Globus pallidus (tissue), 1 donor: ENCODE data around the gene RNASE1.
"Not testable (repeated sequence)": the region's sequence is repeated elsewhere in the genome, so short reads cannot be mapped to it uniquely, and the experiment has no call there.

Experiments
- DNase-seq: peaks from one replicate; pipeline ENCODE4 v3.0.0-alpha.2; 2015; ENCODE audit warnings: low spot score

RNASE1 gene

DNA sequence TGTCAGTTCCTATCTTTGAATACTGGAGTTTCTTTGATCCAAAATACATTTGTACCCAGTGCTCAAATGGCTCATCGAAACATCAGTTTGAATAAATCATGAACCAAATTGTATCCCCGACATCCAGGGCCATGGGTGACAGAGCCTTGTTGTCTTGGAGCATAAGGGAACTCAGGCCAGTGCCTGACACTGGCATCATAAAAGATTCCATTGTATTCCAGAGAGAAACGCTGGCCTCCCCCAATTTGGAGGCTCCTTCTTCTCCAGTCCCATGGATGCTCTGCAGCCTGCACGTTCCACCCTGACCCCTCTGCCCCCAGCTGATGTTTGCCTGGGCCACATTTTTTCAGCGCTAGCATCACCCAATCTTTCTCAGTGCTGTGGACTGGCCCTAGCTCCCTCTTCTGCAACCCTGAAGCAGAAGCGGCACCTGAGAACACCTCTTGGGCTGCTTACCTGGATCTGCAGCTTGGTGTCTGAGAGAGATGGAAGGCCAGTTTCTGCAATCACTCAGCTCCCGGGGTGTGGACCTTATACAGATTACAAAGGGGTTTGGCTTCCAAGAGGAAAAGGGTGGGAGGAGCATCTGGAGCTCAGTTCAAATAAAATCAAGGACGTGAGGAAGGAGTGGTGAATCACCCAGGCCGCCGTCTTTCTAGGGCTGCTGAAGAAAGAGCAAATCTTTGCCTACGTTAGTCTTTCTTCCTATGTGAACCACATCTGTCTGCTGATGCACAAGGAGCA lies at the start of gene RNASE1:
RNASE1 (minus strand) TSS at position 504 of the 744 bp plus-strand sequence. CDS start 776 bp downstream, outside the sequence.
- DNase-seq = peak; percentile 95

DNA sequence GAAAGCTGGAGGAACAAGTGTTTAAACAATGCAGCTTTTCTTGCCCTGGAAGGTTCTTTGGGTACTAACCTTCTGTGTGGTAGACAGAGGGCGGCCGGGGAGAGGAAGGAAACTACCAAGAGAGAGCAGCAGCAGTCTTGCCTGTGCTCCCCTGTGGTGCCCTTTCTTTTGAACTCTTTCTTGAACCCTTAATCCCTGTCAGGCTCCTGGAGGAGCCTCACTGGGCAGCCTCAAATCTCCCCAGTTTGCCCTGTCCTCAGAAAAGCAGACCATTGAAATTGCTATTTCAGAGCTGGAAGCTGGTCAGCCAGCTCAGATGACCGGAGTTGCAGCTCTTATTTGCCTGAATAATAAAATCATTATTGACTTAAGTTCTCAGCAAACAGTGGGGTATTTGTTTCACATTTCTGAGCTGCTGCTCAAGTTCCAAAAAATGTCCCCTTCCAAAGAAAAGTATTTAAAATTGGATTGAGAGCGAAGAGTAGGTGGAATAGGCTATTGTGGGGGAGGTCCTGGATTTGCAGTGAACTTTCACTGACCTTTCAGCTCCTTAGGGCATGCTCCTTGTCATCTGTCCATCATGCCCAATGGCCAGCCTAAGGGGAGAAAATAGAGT lies 46.4 kb upstream of the RNASE1 start:
- DNase-seq = peak; percentile 74

DNA sequence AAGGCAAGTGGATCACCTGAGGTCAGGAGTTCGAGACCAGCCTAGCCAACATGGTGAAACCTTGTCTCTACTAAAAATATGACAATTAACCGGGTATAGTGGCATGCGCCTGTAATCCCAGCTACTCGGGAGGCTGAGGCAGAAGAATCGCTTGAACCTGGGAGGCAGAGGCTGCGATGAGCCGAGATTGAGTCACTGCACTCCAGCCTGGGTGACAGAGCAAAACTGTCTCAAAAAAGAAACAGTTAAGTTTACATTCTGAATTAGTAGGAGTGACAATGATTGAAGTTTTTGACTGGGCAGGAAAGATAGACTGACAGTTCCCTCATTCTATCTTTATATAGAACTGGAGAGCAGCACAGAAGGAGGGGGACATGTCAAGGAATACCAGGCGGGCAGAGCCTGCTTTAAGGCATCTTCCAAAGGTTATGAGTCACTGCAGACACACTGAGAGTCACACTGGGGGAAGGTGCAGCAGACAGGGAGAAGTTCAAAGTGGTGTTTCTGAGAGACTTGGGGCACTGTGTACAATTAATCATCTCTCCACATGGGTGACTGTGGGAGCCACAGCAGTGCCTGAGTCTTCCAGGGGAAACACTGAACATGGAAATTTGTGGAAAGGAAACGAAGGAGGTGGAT lies 45.8 kb upstream of the RNASE1 start:
- DNase-seq = no peak

DNA sequence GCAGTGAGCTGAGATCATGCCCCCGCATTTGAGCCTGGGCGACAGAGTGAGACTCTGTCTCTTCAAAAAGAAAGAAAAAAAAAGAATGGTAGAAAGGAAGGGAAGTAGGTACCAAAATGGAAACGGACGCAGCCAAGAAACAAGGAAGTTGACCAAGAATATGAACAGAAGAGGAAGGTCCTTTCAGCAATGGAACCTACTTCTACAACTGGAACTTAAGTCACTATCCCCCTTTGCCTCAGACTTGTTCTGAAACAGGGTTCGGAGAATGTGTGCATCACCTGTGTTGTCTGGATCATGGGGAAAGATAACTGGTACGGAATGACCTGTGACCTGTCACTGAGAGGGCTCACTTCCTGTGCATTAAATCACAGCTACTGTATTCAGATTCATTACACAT lies 43.9 kb upstream of the RNASE1 start:
- DNase-seq = peak; percentile 47

GRCh38 chr14:20841096-20841495 lies 38.5 kb upstream of the RNASE1 start:
- DNase-seq = no peak

DNA sequence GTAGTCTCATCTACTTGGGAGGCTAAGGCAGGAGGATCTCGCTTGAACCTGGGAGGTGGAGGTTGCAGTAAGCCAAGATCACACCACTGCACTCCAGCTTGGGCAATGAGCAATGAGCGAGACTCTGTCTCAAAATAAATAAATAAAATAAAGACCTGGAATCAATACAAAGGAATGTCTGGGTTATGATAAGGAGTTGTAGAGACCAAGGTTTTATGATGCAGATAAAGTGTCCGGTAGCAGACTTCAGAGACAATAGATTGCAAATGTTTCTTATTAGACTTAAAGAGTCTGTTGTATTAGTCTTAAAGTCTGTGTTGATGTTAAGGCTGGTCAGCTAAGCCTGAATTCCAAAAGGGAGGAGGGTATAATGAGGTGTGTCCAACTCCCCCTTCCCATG lies 35.2 kb upstream of the RNASE1 start:
- DNase-seq = no peak

DNA sequence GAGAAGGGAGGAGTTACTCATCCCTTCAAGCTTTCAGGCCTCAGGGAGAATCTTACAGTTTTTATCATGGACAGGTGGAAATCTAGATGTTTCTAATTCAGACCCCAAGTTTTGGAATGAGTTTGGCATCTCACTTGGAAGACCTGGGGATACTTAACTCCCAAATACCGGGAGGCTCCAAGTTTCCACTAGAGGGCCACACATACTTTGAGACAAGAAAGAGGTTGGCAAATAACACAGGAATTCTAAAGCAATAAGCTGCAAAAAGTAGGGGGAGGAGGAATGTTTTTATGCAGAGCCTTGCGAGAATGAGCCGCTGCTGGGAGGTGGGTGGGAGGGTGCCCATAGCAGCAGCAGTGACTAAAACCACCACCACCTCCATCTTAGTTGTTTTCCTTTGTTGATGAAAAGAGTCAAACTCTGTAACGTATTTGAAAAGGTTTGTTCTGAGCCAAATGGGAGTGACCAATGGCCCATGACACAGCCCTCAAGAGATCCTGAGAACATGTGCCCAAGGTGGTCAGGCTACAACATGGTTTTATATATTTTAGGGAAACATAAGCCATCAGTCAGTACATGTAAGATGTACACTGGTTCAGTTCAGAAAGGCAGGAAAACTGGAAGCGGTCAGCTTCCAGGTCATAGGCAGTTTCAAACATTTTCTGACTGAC lies 34.2 kb upstream of the RNASE1 start:
- DNase-seq = peak; percentile 63

DNA sequence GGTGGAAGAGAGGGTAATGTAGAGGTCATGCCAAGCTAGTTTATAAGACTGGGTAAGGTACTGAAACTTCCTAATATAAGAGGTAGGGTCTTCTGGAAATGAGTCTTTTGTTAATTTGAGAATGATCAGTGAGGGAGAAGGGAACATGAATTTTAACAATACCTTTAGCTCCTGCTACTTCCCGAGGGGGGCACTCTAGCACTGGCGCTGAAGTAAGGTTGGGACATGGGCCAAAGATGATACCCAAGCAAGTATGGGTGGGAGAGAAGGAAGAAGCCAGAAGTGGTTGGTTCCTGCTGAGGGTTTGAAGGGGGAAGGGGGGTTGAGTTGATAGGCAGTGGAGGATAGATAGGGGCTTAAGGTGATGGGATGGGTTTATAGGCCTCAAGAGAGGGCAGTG lies 32.3 kb upstream of the RNASE1 start:
- no peak for DNase-seq

DNA sequence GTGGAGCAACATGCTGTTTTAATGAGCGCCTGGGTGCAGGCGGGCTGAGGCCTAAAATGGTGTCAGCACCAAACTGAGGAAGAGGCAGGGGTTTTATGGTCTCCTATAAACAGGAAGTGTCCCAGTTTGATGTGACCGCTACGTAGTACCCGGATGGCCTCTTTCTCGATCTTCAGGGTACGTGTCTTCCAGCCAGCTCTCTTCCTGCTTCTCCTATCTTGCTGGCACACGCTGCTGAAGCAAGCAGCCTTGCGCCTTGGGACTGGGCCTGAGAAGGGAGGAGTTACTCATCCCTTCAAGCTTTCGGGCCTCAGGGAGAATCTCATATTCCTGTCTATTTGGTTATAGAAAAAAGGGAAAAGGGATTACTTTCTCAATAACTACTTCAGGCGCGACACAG lies 28.2 kb upstream of the RNASE1 start:
- no peak for DNase-seq

- DNase-seq = not testable (repeated sequence)
Observed at GRCh38 chr14:20828024-20828694, 25.5 kb upstream of the RNASE1 start.

DNA sequence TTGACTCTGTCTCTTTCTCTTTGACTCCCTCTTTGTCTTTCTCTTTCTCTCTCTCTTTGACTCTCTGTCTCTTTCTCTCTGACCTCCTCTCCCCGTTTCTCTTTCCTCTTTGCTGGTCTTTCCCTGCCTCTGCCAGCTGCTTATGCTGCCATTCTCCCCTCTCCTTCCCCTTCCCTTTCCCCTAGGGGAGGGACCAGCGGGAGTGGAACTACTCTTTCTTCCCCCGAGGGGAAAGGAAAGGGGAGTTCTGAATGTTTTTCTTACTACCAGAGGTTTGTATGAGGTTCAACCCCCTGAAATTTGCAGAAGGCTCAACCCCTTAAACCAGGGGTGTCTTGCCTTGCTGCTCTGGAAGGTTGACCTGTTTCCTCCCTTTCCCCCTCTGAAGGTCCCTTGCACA lies 24.7 kb upstream of the RNASE1 start:
- no peak for DNase-seq

- DNase-seq = not testable (repeated sequence)
Observed at GRCh38 chr14:20826666-20827065, 24.0 kb upstream of the RNASE1 start.

- no peak for DNase-seq
Observed at GRCh38 chr14:20823859-20824258, 21.2 kb upstream of the RNASE1 start.

- peak; percentile 56 for DNase-seq
Observed at GRCh38 chr14:20821521-20822108, 19.0 kb upstream of the RNASE1 start.

DNA sequence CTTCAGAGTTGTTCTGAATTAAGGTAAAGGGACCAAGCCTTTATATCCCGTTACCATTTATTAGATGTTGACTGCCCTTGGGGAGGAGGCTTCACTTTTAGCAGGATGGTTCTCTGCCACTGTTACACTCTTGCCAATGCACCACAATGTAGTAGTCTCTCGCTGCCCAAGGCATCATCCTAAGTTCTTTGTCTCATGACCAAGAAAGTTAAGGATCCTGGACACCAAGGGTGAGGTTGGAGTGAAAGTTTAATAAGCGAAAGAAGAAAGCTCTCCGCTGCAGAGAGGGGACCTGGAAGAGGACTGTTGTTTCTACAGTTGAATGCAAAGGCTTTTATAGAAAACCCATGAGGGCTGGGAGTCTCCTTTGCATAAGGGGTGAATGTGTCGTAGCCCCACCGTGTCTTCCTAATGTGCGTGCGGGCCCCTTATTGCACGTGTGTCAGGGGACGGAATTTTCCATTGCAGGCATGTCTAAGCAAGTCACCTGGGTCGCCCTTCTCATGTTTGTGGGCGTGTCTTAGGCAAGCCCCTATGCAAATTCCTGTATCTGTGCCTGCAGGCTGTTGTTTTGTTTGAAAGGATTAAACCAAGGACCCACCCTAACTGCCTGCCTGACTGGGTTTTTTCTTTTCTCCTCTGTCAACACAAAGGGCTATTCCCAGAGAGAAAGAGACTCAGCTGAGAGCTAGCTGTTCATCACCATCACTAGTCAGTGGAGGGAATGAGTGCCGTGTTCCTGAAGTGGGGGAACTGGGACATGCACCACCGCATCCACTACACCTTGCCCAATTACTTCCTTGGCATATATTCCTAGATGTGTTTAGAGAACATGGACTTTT lies 17.6 kb upstream of the RNASE1 start:
- no peak for DNase-seq

GRCh38 chr14:20818861-20819260 lies 16.2 kb upstream of the RNASE1 start:
- DNase-seq = no peak

DNA sequence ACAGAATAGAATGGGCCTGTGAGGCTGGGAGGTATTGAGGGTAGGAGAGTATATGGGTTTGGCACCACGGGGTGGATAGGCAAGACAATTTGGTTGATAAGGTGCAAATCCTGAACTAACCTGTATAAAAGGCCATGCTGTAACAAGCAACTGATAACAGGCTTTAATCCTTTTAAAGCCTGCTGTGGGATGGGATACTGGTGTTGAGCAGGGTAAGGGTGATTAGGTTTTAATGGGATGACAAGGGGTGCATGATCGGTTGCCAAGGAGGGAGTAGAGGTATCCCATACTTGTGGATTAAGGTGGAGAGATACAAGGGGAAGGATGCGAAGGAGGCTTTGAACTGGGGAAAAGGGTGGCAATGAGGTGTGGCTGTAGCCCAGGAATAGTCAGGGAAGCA lies 13.3 kb upstream of the RNASE1 start:
- not testable (repeated sequence) for DNase-seq

- no peak for DNase-seq
Observed at GRCh38 chr14:20811986-20812975, 9.6 kb upstream of the RNASE1 start.

GRCh38 chr14:20809917-20810316 lies 7.3 kb upstream of the RNASE1 start:
- DNase-seq = no peak

DNA sequence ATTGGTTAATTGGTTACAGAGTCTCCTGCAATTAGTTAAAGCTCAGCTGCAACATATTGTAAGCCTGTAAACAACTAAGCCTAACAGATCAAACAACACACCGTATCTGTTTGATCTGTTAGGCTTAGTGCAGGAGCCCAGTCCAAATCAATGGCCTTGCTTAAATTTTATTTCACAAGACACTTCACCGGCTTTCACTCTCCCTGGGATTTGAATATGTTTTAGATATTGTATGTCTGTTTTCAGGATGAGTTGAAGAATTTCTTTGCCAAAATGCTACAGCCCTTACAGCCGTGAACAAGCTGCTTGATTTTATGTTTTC lies 5.5 kb upstream of the RNASE1 start:
- DNase-seq = no peak
